B cell (primary cell): ENCODE data around the gene PLAC9. TPM values are rescaled to one million over a fixed set of nuclear protein-coding genes. Genes with fewer than 3 reads are reported as not detected.

Source experiments
- ATAC-seq: fragments of 200-7000 bp; cut with Tn5 transposase; one replicate; pipeline ENCODE4 v1.10.0; 2021; ENCODE audit warnings: low read depth, mild to moderate bottlenecking, moderate number of reproducible peaks, moderate library complexity
- CTCF ChIA-PET: fragments of 350-600 bp; sonication (Branson Sonifier 250); formaldehyde crosslinking; loops from one replicate; lab custom pipeline; 2021; ENCODE audit warnings: antibody characterized with exemption, inconsistent platforms; lab: Charles Lee
- POLR2A ChIA-PET: fragments of 350-600 bp; sonication (Branson Sonifier 250); formaldehyde crosslinking; loops from one replicate; lab custom pipeline; 2021; ENCODE audit warnings: antibody characterized with exemption; lab: Charles Lee
- DNase-seq: peaks from one replicate; pipeline ENCODE4 v3.0.0; 2013
- H2AFZ ChIP-seq: 2 replicates; pipeline ENCODE4 v1.6.1; 2012; ENCODE audit warnings: mild to moderate bottlenecking, low read depth, low read length; ENCODE audit not compliant: insufficient read depth, poor library complexity, severe bottlenecking
- H3K27ac ChIP-seq, 2 donors: 1 replicate in 1 of 2; 2 replicates in 1 of 2; pipeline ENCODE4 v1.5.1; 2012 to 2013; ENCODE audit warnings: low read length in 2 of 2, mild to moderate bottlenecking in 2 of 2, moderate library complexity in 1 of 2
- H3K27me3 ChIP-seq, 4 experiments: fragments of 200-600 bp in 1 of 4; sonication (generic) in 1 of 4; replicated peaks in 1 of 4; 1 replicate in 2 of 4; 2 replicates in 2 of 4; pipeline versions ENCODE4 v1.6.1 to v1.7.0; 2013 to 2016; ENCODE audit warnings: low read length in 3 of 4, mild to moderate bottlenecking in 2 of 4, mixed read lengths in 1 of 4, moderate library complexity in 1 of 4; ENCODE audit not compliant: insufficient read depth in 4 of 4, control insufficient read depth in 3 of 4; ENCODE audit errors: control extremely low read depth in 1 of 4
- H3K36me3 ChIP-seq, 2 experiments: replicated peaks in 1 of 2; 1 replicate in 1 of 2; 2 replicates in 1 of 2; pipeline versions ENCODE4 v1.6.1 to v1.7.1; 2013; ENCODE audit warnings: low read length in 1 of 2; ENCODE audit not compliant: insufficient read depth in 2 of 2, control insufficient read depth in 1 of 2; ENCODE audit errors: control extremely low read depth in 1 of 2, extremely low read depth in 1 of 2
- H3K4me1 ChIP-seq, 2 donors: fragments of 200-600 bp in 1 of 2; sonication (generic) in 1 of 2; 1 replicate in 1 of 2; 2 replicates in 1 of 2; pipeline versions ENCODE4 v1.5.1 to v1.6.1; 2013 to 2017; ENCODE audit warnings: low read length in 2 of 2; ENCODE audit not compliant: control insufficient read depth in 2 of 2, insufficient read depth in 2 of 2
- H3K4me2 ChIP-seq: replicated peaks from 2 replicates; pipeline ENCODE3; 2012; ENCODE audit warnings: mild to moderate bottlenecking, low read depth, low read length; ENCODE audit not compliant: poor library complexity, severe bottlenecking
- H3K4me3 ChIP-seq, 5 experiments: fragments of 200-600 bp in 1 of 5; sonication (generic) in 1 of 5; 1 replicate in 3 of 5; 2 replicates in 2 of 5; pipeline versions ENCODE4 v1.5.1 to v1.7.0; 2011 to 2016; ENCODE audit warnings: low read length in 4 of 5, mild to moderate bottlenecking in 4 of 5, low read depth in 2 of 5, control low read depth in 1 of 5, moderate library complexity in 1 of 5; ENCODE audit not compliant: insufficient read depth in 1 of 5; ENCODE audit errors: control extremely low read depth in 1 of 5, extremely low read depth in 1 of 5
- H3K79me2 ChIP-seq: fragments of 200-600 bp; sonication (generic); one replicate; pipeline ENCODE4 v1.6.0; 2016; ENCODE audit warnings: low read length; ENCODE audit not compliant: control insufficient read depth, insufficient read depth
- H3K9ac ChIP-seq: fragments of 200-600 bp; sonication (generic); 2 replicates; pipeline ENCODE4 v1.6.1; 2017; ENCODE audit warnings: mild to moderate bottlenecking, low read length, moderate library complexity
- H3K9me3 ChIP-seq, 3 donors: one replicate each; pipeline versions ENCODE4 v1.6.1 to v1.7.1; 2013; ENCODE audit warnings: low read length in 2 of 3; ENCODE audit not compliant: control insufficient read depth in 2 of 3, insufficient read depth in 1 of 3; ENCODE audit errors: control extremely low read depth in 1 of 3
- H4K20me1 ChIP-seq: 2 replicates; pipeline ENCODE4 v1.6.0; 2012; ENCODE audit warnings: mild to moderate bottlenecking, low read length; ENCODE audit not compliant: insufficient read depth, control insufficient read depth, poor library complexity, severe bottlenecking
- H3K27ac Mint-ChIP-seq: one replicate; pipeline ENCODE4 v1.8.0; 2021; ENCODE audit warnings: mixed read lengths
- H3K27me3 Mint-ChIP-seq: one replicate; pipeline ENCODE4 v1.8.0; 2021; ENCODE audit warnings: mixed read lengths
- H3K4me1 Mint-ChIP-seq: one replicate; pipeline ENCODE4 v1.8.0; 2021; ENCODE audit warnings: mixed read lengths
- H3K4me3 Mint-ChIP-seq: one replicate; pipeline ENCODE4 v1.8.0; 2021; ENCODE audit warnings: mixed read lengths
- H3K9me3 Mint-ChIP-seq: one replicate; pipeline ENCODE4 v1.8.0; 2022; ENCODE audit warnings: mixed read lengths; ENCODE audit not compliant: insufficient read depth
- EZH2 ChIP-seq: IDR thresholded peaks from 2 replicates; pipeline ENCODE4 v1.6.1; 2012; ENCODE audit warnings: borderline replicate concordance, low read depth, mild to moderate bottlenecking, moderate library complexity, low read length; ENCODE audit not compliant: insufficient read depth, poor library complexity, severe bottlenecking
- WGBS: methylation state at CpG from one replicate; pipeline ENCODE4 v1.1.5; 2013; ENCODE audit warnings: missing lambda C conversion rate; ENCODE audit not compliant: insufficient coverage; 5-methylcytosine and 5-hydroxymethylcytosine counted together
- intact Hi-C: fragments of 100-400 bp; cut with micrococcal nuclease; formaldehyde crosslinking; loops from one replicate; pipeline ENCODE4 v1.10.0; 2022
- polyA plus RNA-seq: library from polyadenylated mRNA; depleted of rRNA; stranded (reverse); fragments of >200 nt; gene quantifications from 2 replicates; pipeline ENCODE4 v1.2.3, GENCODE V29; 2012
- total RNA-seq, 2 donors: library from RNA; stranded (reverse); fragments of 120-200 nt in 1 of 2; gene quantifications; 1 replicate in 1 of 2; 2 replicates in 1 of 2; pipeline versions ENCODE4 v1.2.3 to v1.2.4, GENCODE V29; 2013 to 2022
- TF ChIP-seq, protein P1 (sequence below): fragments of 200-600 bp; IDR thresholded peaks from one replicate; pipeline ENCODE4 v1.8.0; 2022; ENCODE audit warnings: antibody characterized with exemption, mild to moderate bottlenecking

The PLAC9 gene
- total and polyA plus RNA-seq, 2 donors (not counting 1 experiment from before 2014, with no cell fraction given): not detected

DNA sequence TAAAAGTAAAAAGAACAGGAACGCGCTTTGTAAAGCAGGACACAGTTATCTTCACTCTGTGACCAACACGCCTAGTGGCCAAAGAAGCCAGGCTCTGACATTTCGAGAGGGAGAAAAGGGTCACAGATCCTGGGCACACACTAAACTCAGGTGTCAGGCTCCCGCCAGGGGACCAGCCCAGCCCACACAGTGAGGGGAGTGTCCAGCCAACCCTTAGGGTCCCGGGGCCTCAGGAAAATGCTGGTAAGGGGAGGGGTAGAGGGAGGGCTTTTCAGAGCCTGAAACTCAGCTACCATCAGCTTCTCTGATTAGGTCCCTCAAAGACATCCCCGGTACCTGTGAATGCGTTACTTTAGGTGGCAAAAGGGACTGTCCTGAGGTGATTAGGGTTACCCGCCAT lies 56.2 kb downstream of the PLAC9 start:
- Histone ChIP-seq H3K79me2 (peaks cover 86% of the 10 kb centered on the region), H4K20me1 (peaks cover 24% of the 10 kb centered on the region), H3K4me3 (peak overlapping the region in 1 of 5 experiments; percentile 63), H3K27me3 (no peaks in the 10 kb centered on the region), H3K27ac (peak overlapping the region; percentile 94 to 96), H3K9ac (peak overlapping the region; percentile 49), H3K36me3 (peaks cover 3 to 12% of the 10 kb centered on the region in 2 experiments), H3K4me1 (peaks cover 63% of the 10 kb centered on the region in 2 donors), H3K4me2 (peak overlapping the region; percentile 80), H2AFZ (no peak overlapping the region), H3K9me3 (peaks cover 1 to 3% (median 3%) of the 10 kb centered on the region in 3 donors)
- POLR2A ChIA-PET: interaction anchor here (1.7 to 1.9 kb wide), 2 partner anchors 10 to 15 kb away, joined by 8 to 33 read pairs; partner anchors contain the start of gene ANXA11
- 99% methylated on average over 9 of the region's 9 CpGs for WGBS
- Mint-ChIP-seq H3K9me3 (peaks cover 3% of the 10 kb centered on the region), H3K27ac (peak overlapping the region; percentile 94), H3K4me3 (peak overlapping the region; percentile 37), H3K27me3 (no peaks in the 10 kb centered on the region), H3K4me1 (peaks cover 80% of the 10 kb centered on the region)
- no peak for ATAC-seq
- CTCF ChIA-PET: interaction anchor here (1.8 to 7.8 kb wide), 4 partner anchors 13 to 129 kb away, joined by 5 to 85 read pairs (median 18); partner anchors contain the start of gene ANXA11
- TF ChIP-seq, protein P1, sequence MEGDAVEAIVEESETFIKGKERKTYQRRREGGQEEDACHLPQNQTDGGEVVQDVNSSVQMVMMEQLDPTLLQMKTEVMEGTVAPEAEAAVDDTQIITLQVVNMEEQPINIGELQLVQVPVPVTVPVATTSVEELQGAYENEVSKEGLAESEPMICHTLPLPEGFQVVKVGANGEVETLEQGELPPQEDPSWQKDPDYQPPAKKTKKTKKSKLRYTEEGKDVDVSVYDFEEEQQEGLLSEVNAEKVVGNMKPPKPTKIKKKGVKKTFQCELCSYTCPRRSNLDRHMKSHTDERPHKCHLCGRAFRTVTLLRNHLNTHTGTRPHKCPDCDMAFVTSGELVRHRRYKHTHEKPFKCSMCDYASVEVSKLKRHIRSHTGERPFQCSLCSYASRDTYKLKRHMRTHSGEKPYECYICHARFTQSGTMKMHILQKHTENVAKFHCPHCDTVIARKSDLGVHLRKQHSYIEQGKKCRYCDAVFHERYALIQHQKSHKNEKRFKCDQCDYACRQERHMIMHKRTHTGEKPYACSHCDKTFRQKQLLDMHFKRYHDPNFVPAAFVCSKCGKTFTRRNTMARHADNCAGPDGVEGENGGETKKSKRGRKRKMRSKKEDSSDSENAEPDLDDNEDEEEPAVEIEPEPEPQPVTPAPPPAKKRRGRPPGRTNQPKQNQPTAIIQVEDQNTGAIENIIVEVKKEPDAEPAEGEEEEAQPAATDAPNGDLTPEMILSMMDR: no peak
- no peak for TF ChIP-seq EZH2
- intact Hi-C loops: loop anchor here (1.0 to 5.0 kb wide), 2 partner anchors 8 to 251 kb away; no protein-coding TSS in a partner anchor
- no peak for DNase-seq

DNA sequence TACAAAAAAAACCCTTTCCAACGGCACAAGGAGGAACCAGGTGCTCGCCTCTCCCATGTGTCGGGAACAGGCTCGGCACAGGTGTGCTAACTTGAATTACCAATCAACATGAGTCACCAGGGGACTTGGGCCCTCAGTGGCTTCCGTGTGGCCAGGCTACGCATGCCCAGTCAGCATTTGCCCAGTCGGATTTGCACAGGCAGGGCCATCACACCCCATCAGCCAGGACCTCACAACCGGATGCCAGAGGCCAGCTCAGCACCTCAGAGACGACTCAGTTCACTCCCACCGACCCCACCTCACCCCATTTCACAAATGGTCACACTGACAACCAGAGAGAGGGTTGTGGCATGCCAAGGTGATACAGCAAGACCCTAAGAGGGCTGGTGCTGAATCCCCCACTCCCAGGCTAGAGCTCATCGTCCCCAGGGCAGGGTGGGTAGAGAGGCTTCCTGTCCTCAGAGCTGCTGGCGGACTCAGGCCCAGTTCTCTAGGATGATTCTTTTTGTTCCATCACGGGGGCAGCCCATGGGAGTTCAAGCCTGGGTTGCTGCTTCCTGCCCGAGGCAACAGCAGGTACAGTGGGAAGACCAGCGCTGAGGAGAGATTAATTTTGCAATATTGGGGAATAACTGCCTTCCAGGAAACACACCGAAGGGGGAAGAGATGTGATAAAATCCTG lies 59.2 kb downstream of the PLAC9 start:
- Histone ChIP-seq H3K27me3 (no peaks in the 10 kb centered on the region), H3K9me3 (peaks cover 1 to 3% (median 3%) of the 10 kb centered on the region in 3 donors), H4K20me1 (peaks cover 35% of the 10 kb centered on the region), H3K4me2 (peak overlapping the region; percentile 60), H3K27ac (peak overlapping the region; percentile 8 to 77), H3K4me3 (no peak overlapping the region), H3K9ac (peak overlapping the region; percentile 37), H3K79me2 (peaks cover 86% of the 10 kb centered on the region), H2AFZ (peak overlapping the region; percentile 34), H3K36me3 (peaks cover 0 to 13% of the 10 kb centered on the region in 2 experiments), H3K4me1 (peaks cover 55 to 57% of the 10 kb centered on the region in 2 donors)
- Mint-ChIP-seq H3K27me3 (no peaks in the 10 kb centered on the region), H3K27ac (peak overlapping the region; percentile 80), H3K9me3 (peaks cover 3% of the 10 kb centered on the region), H3K4me3 (peak overlapping the region; percentile 26), H3K4me1 (peaks cover 73% of the 10 kb centered on the region)
- ChIA-PET CTCF (interaction anchor here (0.9 to 1.4 kb wide), 3 partner anchors 12 to 31 kb away, joined by 3 to 7 read pairs (median 3); no protein-coding TSS in a partner anchor), POLR2A (no interaction called here)
- DNase-seq: no peak
- TF ChIP-seq EZH2: no peak
- TF ChIP-seq, protein P1: no peak
- ATAC-seq: no peak
- 44% methylated on average over 13 of the region's 16 CpGs for WGBS
- intact Hi-C loops: no loop called here
